ENCODE measurements around the gene CNOT6. TPM values are rescaled to one million over a fixed set of nuclear protein-coding genes. Genes with fewer than 3 reads are reported as not detected.
A peak's percentile ranks its signal among the peaks of the same experiment; 100 is the strongest.
"Not testable (repeated sequence)": the region's sequence is repeated elsewhere in the genome, so short reads cannot be mapped to it uniquely, and the experiment has no call there.

CNOT6 gene
- total RNA-seq, 1 donor from 2014 or later: 8.0 TPM

- not testable (repeated sequence) for DNase-seq (ENCODE audit: low read depth)
Measured at GRCh38 chr5:180515974-180516373, 21.8 kb downstream of the CNOT6 start.

- DNase-seq (ENCODE audit: low read depth): no peak
Measured at GRCh38 chr5:180516440-180516839, 22.3 kb downstream of the CNOT6 start.

- DNase-seq (ENCODE audit: low read depth): peak; percentile 7
Measured at GRCh38 chr5:180519098-180519497, 24.9 kb downstream of the CNOT6 start.

GRCh38 chr5:180521101-180521500, 26.9 kb downstream of the CNOT6 start:
- no peak for DNase-seq (ENCODE audit: low read depth)

GRCh38 chr5:180521591-180521990, 27.4 kb downstream of the CNOT6 start:
- no peak for DNase-seq (ENCODE audit: low read depth)

GRCh38 chr5:180522330-180522729, 28.2 kb downstream of the CNOT6 start:
- peak; percentile 15 for DNase-seq (ENCODE audit: low read depth)

- DNase-seq (ENCODE audit: low read depth): no peak
Measured at GRCh38 chr5:180523629-180524466, 29.7 kb downstream of the CNOT6 start.

GRCh38 chr5:180525399-180525798, 31.2 kb downstream of the CNOT6 start:
- DNase-seq (ENCODE audit: low read depth): no peak

- no peak for DNase-seq (ENCODE audit: low read depth)
Measured at GRCh38 chr5:180526269-180526668, 32.1 kb downstream of the CNOT6 start.

- no peak for DNase-seq (ENCODE audit: low read depth)
Measured at GRCh38 chr5:180527659-180528058, 33.5 kb downstream of the CNOT6 start.

GRCh38 chr5:180531036-180531585, 36.9 kb downstream of the CNOT6 start:
- DNase-seq (ENCODE audit: low read depth): not testable (repeated sequence)

GRCh38 chr5:180532268-180532667, 38.1 kb downstream of the CNOT6 start:
- no peak for DNase-seq (ENCODE audit: low read depth)

GRCh38 chr5:180533845-180534244, 39.7 kb downstream of the CNOT6 start:
- no peak for DNase-seq (ENCODE audit: low read depth)

GRCh38 chr5:180535573-180535972, 41.4 kb downstream of the CNOT6 start:
- no peak for DNase-seq (ENCODE audit: low read depth)

- DNase-seq (ENCODE audit: low read depth): no peak
Measured at GRCh38 chr5:180540050-180540694, 46.0 kb downstream of the CNOT6 start.

GRCh38 chr5:180541710-180542109, 47.5 kb downstream of the CNOT6 start:
- no peak for DNase-seq (ENCODE audit: low read depth)

- no peak for DNase-seq (ENCODE audit: low read depth)
Measured at GRCh38 chr5:180545248-180545647, 51.1 kb downstream of the CNOT6 start.

GRCh38 chr5:180548563-180548962, 54.4 kb downstream of the CNOT6 start:
- no peak for DNase-seq (ENCODE audit: low read depth)

- no peak for DNase-seq (ENCODE audit: low read depth)
Measured at GRCh38 chr5:180553530-180553929, 59.4 kb downstream of the CNOT6 start.

- DNase-seq (ENCODE audit: low read depth): no peak
Measured at GRCh38 chr5:180555168-180555921, 61.2 kb downstream of the CNOT6 start.

GRCh38 chr5:180557217-180557809, 63.1 kb downstream of the CNOT6 start:
- DNase-seq (ENCODE audit: low read depth): no peak
